Putamen (tissue), 1 donor: ENCODE results near the gene C19orf12.

Experiments used
- DNase-seq: peaks from one replicate; pipeline ENCODE4 v3.0.0-alpha.2; 2016; ENCODE audit warnings: low spot score

Gene C19orf12

GRCh38 chr19:29714953-29715700, at the start of gene C19orf12:
Gene C19orf12, minus strand, starts transcription at chr19:29715261. Its CDS starts 6,848 bp downstream, at chr19:29708413.
- peak; percentile 70 for DNase-seq

- no peak for DNase-seq
These were observed 49.3 kb upstream of the C19orf12 start for GRCh38 chr19:29764361-29764760.

GRCh38 chr19:29763196-29763595, 48.1 kb upstream of the C19orf12 start:
- DNase-seq, result no peak

- no peak for DNase-seq
These were observed 46.6 kb upstream of the C19orf12 start for GRCh38 chr19:29761575-29762232.

- no peak for DNase-seq
These were observed 45.9 kb upstream of the C19orf12 start for GRCh38 chr19:29760752-29761502.

- no peak for DNase-seq
These were observed 44.3 kb upstream of the C19orf12 start for GRCh38 chr19:29759359-29759758.

GRCh38 chr19:29758863-29759262, 43.8 kb upstream of the C19orf12 start:
- DNase-seq, result no peak

GRCh38 chr19:29757551-29757950, 42.5 kb upstream of the C19orf12 start:
- no peak for DNase-seq

- no peak for DNase-seq
These were observed 38.9 kb upstream of the C19orf12 start for GRCh38 chr19:29753934-29754305.

GRCh38 chr19:29753190-29753933, 38.3 kb upstream of the C19orf12 start:
- no peak for DNase-seq

- no peak for DNase-seq
These were observed 37.5 kb upstream of the C19orf12 start for GRCh38 chr19:29752450-29753025.

GRCh38 chr19:29751932-29752331, 36.9 kb upstream of the C19orf12 start:
- DNase-seq, result no peak

GRCh38 chr19:29750001-29750400, 34.9 kb upstream of the C19orf12 start:
- no peak for DNase-seq

- no peak for DNase-seq
These were observed 34.2 kb upstream of the C19orf12 start for GRCh38 chr19:29748996-29749849.

- no peak for DNase-seq
These were observed 30.2 kb upstream of the C19orf12 start for GRCh38 chr19:29745253-29745652.

GRCh38 chr19:29743681-29744080, 28.6 kb upstream of the C19orf12 start:
- no peak for DNase-seq

GRCh38 chr19:29741776-29742175, 26.7 kb upstream of the C19orf12 start:
- no peak for DNase-seq

- no peak for DNase-seq
These were observed 26.2 kb upstream of the C19orf12 start for GRCh38 chr19:29741226-29741625.

GRCh38 chr19:29737461-29738000, 22.5 kb upstream of the C19orf12 start:
- DNase-seq, result no peak

GRCh38 chr19:29735829-29736228, 20.8 kb upstream of the C19orf12 start:
- no peak for DNase-seq
